ENCODE data around the gene CD9.
"Not testable (repeated sequence)": the region's sequence is repeated elsewhere in the genome, so short reads cannot be mapped to it uniquely, and the experiment has no call there.

Gene CD9

GRCh38 chr12:6180268-6181051 lies 19.7 kb upstream of the CD9 start:
- no peak for DNase-seq

GRCh38 chr12:6181166-6181565 lies 19.0 kb upstream of the CD9 start:
- no peak for DNase-seq

DNA sequence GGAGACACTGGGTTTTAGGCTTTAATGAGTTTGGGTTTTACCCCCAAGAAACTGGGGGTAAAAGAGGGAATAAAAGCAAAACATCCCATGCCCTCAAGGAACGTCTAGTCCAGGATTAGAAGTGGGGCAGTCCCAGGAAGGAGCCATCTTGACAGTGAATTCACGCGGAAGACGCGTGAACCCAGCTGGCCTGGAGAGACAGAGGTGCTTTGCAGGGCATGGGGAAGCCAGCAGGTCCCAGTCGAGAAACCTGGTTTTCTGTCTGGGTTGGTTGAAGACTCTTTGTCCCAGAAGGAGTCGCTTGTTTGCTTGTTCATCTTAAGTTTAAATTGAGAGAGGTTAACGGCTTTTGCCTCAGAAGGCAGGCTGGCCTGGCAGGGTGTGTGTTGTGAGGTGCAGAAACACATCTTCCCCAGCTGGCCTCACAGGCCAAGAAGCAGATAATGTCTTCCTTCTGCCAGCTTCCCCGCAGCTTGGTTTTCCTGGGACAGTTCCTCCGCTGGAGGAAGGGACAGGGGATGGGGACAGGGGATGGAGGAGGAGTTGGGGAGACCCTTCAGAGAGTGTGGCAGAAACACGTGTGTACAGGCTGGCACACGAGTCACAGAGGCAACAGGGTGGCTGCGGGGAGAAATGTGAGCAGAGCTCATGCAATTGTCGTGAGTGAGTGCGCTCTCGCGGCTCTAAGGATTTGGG lies 18.5 kb upstream of the CD9 start:
- DNase-seq = no peak

DNA sequence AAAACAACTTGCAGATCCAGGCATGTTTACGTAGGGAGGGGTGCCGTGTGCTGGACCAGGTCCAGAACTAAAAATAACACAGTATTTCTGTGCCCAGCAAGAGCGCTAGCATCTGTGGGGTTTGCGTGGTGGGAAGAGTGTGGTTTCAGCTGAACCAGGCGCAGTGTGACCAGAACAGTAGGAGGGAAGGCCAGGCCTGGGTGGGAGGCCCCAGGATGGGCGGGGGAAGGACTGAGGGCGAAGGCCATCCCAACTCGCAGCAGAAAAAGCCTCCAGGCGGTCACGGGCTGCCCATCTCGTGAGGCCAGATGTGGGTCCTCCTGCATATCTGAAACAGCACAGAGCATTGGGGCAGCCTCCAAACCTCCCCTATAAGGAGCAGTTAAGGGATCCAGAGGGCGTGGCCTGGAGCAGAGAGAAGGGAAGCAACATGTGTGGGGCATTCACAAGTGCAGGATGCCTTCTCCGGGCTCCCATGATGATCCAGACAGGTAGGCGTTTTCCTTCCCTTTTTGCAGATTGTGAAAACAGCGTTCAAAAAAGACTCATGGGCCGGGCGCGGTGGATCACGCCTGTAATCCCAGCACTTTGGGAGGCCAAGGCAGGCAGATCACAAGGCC lies 17.8 kb upstream of the CD9 start:
- no peak for DNase-seq

GRCh38 chr12:6183689-6184428 lies 16.3 kb upstream of the CD9 start:
- DNase-seq = no peak

DNA sequence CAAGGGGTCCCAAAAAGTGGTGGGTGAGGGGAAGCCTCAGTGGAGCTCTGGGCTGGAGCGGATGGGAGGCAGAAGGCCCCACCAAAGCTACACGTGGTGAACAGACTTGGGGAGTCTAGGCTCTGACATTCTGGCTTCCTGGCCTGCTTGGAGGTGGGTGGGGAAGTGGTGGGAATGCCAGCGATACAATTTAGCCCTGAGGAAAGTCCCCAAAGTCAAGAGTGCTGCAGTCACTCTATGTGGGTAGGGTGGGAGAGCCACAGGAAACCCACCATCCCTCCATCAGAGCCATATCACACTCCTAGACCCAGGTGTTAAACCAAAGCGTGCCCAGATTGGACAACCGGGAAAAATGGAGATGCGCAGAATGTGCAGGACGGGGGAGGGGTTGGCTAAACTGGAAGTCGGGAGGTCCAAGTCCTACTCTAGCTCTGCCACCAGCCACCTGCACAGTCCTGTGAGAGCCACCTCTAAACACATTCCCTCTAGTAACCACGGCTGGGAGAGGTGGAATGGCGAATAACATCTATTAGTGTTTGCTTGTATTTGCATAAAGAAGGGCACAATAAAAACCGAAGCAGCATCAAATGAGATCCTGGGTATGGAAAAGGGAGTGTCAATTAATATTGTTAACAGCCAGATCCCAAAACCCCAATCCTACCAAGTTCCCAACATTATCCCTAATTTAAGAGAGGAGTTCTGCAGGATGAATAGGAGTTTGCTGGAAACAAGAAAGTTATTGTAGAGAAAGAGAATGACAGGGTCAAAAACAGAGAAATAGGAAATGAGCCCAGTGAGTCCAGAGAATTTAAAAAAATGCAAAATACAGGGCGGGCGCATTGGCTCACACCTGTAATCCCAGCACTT lies 14.0 kb upstream of the CD9 start:
- DNase-seq = no peak

- DNase-seq = no peak
Measured at GRCh38 chr12:6187948-6188793, 12.0 kb upstream of the CD9 start.

DNA sequence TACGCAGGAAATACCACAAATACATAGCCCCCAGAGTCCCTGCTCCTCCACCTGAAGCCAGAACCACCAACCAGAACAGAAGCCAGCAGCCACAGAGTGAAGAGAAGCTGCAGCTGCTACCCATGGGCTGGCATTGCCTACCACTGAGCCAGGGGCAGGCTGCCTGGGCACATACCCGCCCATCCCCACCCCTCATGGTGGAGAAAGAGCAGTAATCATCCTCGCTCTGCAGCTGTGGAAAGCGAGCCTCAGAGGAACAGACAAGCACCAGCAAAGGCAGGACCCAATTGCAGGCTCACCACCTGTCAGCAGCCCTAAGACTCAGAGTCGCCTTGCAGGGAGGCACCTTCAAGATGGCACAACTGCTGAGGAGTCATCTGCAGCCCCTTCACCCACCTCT lies 11.2 kb upstream of the CD9 start:
- no peak for DNase-seq

DNA sequence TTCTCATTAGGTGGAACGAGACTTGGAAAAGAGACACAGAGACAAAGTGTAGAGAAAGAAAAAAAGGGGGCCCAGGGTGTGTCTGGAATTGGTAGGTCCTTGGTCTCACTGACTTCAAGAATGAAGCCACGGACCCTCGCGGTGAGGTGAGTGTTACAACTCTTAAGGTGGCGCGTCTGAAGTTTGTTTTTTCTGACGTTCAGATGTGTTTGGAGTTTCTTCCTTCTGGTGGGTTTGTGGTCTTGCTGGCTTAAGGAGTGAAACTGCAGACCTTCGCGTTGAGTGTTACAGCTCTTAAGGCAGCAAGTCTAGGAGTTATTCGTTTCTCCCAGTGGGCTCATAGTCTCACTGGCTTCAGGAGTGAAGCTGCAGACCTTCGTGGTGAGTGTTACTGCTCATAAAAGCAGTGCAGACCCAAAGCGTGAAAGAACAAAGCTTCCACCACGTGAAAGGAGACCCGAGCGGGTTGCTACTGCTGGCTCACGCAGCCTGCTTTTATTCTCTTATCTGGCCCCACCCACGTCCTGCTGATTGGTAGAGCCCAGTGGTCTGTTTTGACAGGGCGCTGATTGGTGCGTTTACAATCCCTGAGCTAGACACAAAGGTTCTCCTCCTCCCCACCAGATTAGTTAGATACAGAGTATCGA lies 10.1 kb upstream of the CD9 start:
- DNase-seq = not testable (repeated sequence)

DNA sequence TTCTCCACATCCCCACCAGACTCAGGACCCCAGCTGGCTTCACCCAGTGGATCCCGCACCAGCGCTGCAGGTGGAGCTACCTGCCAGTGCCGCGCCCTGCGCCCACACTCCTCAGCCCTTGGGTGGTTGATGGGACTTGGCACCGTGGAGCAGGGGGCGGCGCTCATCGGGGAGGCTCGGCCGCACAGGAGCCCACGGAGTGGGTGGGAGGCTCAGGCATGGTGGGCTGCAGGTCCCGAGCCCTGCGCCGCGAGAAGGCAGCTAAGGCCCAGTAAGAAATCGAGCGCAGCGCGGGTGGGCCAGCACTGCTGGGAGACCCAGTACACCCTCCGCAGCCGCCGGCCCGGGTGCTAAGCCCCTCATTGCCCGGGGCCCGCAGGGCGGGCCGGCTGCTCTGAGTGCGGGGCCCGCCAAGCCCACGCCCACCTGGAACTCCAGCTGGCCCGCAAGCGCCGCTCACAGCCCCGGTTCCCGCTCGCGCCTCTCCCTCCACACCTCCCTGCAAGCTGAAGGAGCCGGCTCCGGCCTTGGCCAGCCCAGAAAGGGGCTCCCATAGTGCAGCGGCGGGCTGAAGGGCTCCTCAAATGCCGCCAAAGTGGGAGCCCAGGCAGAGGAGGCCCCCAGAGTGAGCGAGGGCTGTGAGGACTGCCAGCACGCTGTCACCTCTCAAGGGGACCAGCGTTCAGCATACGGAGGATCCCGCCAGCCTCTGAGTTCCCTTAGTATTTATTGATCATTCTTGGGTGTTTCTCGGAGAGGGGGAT lies 9.3 kb upstream of the CD9 start:
- not testable (repeated sequence) for DNase-seq

DNA sequence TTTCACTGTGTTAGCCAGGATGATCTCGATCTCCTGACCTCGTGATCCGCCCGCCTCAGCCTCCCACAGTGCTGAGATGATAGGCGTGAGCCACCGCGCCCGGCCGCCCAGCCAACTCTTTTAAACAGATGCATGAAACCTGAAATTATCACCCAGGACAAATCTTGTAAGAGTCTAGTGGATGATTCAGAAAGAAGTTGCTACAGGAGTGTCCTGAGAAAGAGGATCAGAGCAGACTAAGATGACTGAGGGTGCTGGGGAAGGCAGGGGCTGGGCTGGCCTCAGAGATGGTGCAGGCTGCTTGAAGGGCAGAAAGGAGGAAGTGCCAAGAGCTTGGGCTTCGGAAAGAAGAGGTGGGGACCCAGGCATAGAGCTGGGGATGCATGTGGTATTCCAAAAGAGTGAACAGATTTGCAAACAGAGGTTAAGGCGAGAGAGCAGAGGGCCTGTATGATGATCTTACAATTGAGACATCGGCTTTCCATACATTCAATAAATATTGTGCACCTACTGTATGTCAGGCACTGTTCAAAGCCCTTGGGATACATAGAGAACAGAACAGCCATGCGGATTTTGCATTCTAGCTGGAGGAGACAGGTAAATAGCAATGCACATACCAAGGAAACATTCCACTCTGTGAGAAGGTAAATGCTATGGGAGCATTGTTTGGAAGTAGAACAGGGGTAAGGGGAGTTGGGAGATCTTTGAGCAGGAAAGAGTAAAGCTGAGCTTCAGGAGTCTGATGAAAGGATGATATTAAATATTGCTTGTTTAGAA lies 7.4 kb upstream of the CD9 start:
- DNase-seq = no peak

GRCh38 chr12:6193853-6194815 lies 6.1 kb upstream of the CD9 start:
- DNase-seq = no peak

DNA sequence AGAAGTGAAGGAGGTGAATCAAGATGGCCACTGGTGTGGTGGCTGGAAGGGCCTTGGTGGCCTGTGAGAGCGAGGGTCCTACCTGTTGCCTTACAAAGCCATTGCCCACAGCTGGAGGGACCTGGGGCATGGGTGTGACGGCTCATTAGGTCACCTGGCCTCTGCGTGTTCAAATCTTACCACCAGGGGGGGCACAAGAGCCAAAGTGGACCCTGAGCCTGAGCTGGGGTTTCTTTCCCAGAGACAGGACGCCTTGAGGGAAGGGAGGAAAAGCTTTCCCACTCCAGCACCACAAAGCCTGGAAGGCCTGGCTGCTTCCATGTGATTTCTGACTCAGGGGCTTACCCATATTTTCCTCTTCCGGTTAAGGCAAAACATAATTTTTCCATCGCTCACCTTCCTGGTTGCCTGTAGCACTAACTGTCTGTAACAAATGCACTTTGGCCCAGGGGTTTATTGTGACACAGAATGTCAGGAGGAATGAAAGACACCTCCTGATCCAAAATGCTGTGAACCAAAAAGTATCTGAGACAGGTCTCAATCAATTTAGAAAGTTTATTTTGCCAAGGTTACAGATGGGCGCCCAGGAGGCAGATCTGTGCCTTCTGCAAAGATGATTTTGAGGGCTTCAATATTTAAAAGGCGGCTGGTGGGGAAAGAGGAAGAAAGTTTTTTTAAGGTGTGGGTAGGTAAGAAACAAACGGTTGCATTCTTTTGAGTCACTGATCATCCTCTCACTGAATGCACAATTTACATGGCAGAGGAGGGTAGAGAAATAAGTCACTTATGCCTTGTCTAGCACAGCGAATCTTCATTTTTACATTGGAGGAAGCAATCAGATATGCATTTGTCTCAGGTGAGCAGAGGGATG lies 4.3 kb upstream of the CD9 start:
- DNase-seq = peak; percentile 83

GRCh38 chr12:6198051-6198450 lies 2.1 kb upstream of the CD9 start:
- no peak for DNase-seq

- no peak for DNase-seq
Measured at GRCh38 chr12:6198556-6198955, 1.6 kb upstream of the CD9 start.

- no peak for DNase-seq
Measured at GRCh38 chr12:6198985-6199530, 1.1 kb upstream of the CD9 start.
